HG02763 (cell line): ENCODE results near the gene CABCOCO1.
"Not testable (repeated sequence)": the region's sequence is repeated elsewhere in the genome, so short reads cannot be mapped to it uniquely, and the experiment has no call there.

Experiments used
- ATAC-seq: cut with Tn5 transposase; IDR thresholded peaks from one replicate; pipeline ENCODE4 v1.9.1; 2021; ENCODE audit warnings: mild to moderate bottlenecking, moderate library complexity; ENCODE audit not compliant: unreplicated experiment

CABCOCO1 gene

DNA sequence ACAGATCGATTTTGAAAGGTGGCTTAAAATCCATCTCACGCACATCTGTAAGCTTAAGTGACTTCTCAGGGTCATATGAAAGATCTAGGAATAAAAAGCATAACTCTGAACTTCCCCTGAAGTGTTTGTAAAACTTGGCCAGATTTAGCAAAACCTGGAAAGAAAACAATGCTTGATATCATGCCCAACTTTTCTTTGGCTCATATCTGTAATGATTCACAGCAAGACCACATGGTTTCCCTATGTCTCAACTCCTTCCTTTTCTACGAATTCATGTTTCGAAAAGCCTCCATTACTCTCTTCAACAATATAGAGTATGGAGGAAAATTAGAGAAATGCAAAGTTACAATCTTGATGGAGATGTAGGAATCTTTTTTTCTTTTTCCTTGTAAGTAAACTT is 20.1 kb upstream of the CABCOCO1 start:
- ATAC-seq = no peak

- no peak for ATAC-seq
Observed at GRCh38 chr10:61643316-61643751, 19.4 kb upstream of the CABCOCO1 start.

- ATAC-seq = no peak
Observed at GRCh38 chr10:61653699-61654098, 9.0 kb upstream of the CABCOCO1 start.

DNA sequence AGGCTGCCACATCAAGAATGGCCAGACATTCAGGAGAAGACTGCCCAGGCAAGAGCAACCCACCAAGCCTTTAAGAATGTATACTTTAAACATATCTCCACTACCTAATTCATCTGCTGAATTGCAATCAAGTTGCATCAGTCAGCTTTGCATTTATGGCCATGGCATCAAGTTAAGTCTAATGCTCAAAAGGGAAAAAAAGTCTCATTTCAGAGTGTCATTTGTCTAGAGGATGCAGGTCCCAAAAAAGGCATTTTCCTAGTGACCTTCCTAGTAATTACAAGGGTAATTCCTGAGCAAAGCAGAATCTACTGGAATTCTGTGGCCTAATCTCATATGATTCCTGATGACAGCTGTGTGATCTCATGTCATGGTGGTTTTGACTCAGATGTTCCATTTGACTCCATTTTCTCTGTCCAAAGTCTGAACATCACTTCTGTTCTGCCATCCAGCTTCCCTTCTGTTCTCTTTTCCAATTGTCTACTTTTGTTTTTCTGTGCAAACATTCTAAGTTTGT is 7.3 kb upstream of the CABCOCO1 start:
- ATAC-seq = no peak

GRCh38 chr10:61663466-61663865 is 737 bp downstream of the CABCOCO1 start:
- ATAC-seq = no peak

DNA sequence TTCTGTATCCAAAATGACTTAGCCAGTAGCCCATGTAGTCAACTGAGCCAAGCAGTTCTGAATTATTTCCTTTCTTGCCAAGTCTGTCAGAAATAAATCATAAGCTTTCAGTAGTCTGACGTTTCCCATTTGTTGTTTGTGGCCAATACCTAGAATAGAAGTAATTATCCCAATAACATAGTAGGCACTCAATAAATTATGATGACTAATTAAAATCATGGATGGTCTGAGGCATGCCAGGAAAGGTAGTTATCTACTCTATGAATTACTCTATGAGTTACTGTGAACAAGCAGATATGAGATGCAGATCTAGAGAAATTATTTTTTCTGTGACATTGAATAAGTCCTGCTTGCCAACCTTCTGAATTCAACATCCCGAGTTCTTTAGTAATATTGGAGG is 2.3 kb downstream of the CABCOCO1 start:
- ATAC-seq = no peak

GRCh38 chr10:61669161-61669725 is 6.5 kb downstream of the CABCOCO1 start:
- ATAC-seq = no peak

- ATAC-seq = no peak
Observed at GRCh38 chr10:61669849-61670248, 7.1 kb downstream of the CABCOCO1 start.

- ATAC-seq = no peak
Observed at GRCh38 chr10:61673360-61673759, 10.6 kb downstream of the CABCOCO1 start.

- ATAC-seq = no peak
Observed at GRCh38 chr10:61682323-61682722, 19.6 kb downstream of the CABCOCO1 start.

GRCh38 chr10:61683319-61683718 is 20.6 kb downstream of the CABCOCO1 start:
- ATAC-seq = no peak

DNA sequence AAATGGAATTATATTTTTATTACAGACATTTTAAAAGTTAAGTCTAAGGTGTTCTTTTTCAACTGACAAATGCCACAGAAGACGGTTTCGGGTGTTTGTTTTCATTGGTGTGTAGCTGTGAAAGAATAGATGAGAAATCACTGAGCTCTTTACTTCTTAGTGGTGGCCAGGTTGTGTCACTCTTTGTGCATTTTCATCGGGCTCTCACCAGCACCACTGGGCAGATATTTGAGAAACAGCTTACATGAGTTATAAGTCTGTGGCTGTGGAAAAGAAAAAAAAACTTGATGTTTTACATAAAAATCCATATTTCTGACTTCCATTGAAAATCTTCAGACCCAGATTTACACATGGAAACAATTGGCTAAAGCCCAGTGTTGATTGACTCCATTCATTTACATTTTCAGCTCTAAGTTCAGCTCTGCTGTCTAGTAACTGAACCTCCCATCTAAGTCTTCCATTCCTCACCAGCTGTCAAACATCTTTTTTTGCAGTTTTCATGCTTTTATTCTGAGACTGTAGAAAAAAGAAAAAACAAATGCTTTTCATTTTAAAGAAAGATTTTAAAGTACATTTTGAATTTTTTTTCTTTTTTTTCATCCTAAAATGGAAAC is 22.3 kb downstream of the CABCOCO1 start:
- ATAC-seq = no peak

- ATAC-seq = no peak
Observed at GRCh38 chr10:61688551-61689308, 26.0 kb downstream of the CABCOCO1 start.

- not testable (repeated sequence) for ATAC-seq
Observed at GRCh38 chr10:61691667-61692066, 28.9 kb downstream of the CABCOCO1 start.

- ATAC-seq = no peak
Observed at GRCh38 chr10:61692447-61693010, 29.8 kb downstream of the CABCOCO1 start.

DNA sequence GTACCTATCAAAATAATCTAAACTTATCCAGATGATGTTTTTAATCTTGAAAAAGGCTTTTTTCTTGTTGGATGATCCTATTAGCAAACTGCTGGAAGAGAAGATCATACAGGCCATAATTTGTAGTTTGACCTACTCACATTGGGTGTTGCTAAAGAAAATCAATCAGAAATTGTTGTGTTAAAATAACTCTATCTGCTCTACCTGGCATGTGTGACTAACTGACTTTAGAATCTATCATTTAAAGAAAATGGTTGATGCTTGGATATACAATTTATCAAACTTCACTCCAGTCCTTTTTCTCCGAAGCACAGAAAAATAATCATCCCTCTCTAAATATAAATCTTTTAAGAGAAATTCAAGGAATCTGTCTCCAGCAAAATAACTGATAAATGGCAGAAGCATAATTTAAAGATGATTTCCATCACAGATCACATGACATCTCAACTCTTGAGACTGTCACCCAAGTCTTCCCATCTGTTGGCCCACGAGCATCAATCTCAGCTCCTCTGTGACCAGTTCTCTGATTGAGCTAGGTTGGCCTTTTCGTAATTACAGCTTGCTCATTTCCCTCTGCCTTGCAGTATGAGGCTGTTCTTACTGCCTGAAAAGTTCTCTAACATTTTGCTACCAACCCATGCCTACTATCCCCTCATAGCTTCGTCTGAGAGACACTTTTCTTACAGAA is 36.4 kb downstream of the CABCOCO1 start:
- ATAC-seq = no peak

GRCh38 chr10:61701055-61701705 is 38.5 kb downstream of the CABCOCO1 start:
- ATAC-seq = no peak

DNA sequence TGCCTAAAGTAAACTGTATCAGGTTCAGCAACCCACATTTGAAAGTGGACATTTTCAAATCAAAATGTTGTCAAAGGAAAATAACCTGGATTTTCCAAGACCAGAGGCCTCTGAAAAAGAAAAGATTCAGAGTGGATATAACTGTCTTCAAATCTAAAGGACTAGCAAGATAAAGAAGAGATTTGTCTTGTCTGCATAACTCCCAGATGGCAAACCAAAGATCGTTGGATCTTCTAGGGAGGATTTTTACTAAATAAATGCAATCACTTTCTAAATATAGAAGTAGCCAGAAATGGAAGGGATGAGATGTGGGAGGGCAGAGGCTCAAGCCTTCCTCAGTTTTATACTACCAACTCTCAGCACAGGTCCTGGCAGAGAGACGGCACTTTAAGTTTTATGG is 39.0 kb downstream of the CABCOCO1 start:
- ATAC-seq = no peak

- ATAC-seq = no peak
Observed at GRCh38 chr10:61702584-61702983, 39.9 kb downstream of the CABCOCO1 start.

DNA sequence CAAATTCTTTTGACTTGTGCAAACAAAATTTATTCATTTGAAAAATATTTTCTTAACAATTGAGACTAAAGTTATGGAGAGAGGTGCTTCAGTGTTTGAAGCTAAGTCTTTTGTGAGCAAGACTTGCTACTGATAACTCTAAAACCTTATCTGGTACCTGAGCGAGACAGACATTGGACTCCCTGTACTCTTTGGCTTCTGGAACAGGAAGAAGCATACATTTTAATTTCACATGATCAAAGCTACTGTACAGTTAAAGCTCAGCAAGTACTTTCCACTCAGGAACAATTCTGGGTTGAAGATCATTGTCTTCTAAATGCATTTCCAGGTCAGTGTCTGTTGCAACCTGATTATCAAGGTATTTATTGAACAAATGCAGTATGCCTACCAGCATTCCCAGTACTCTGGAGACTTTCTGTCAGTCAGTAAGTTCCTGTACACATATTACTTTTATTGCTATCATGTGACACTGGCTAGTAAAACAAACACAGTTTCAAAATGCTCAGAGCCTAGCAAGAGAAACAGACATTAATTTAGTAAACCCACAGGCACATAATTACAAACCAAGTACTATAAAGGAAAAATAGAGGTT is 42.4 kb downstream of the CABCOCO1 start:
- no peak for ATAC-seq
